ENCODE data around the gene ATE1.

- TF ChIP-seq POLR2AphosphoS5 (IDR thresholded peaks at IDR 0.05) (no peak), CTCF (IDR thresholded peaks at IDR 0.05) (no peak), POLR2A (IDR thresholded peaks at IDR 0.05) (no peak), EP300 (IDR thresholded peaks at IDR 0.05) (no peak)
Measured at GRCh38 chr10:121921238-121921931, 6.4 kb downstream of the ATE1 start.

Data from sigmoid colon (tissue), 4 donors.